SH-SY5Y (cell line): Measurements from ENCODE around the gene MOB3B.

Experiments
- GATA2 ChIP-seq: IDR thresholded peaks from 2 replicates; pipeline ENCODE4 v1.6.1; 2011; ENCODE audit warnings: mild to moderate bottlenecking, low read depth, low read length
- GATA3 ChIP-seq: IDR thresholded peaks from 2 replicates; pipeline ENCODE4 v1.6.1; 2011; ENCODE audit warnings: low read depth, mild to moderate bottlenecking, low read length, moderate library complexity

GRCh38 chr9:27278374-27278773 is 251.2 kb downstream of the MOB3B start:
- no peak for TF ChIP-seq GATA3
- TF ChIP-seq GATA2, result no peak
